Ovary (tissue), 3 donors: ENCODE measurements around the gene PCNX1.
"Not testable (repeated sequence)": the region's sequence is repeated elsewhere in the genome, so short reads cannot be mapped to it uniquely, and the experiment has no call there.

ENCODE experiments used
- POLR2A ChIP-seq: fragments of 450-650 bp; IDR thresholded peaks from one replicate; pipeline ENCODE4 v1.6.1; 2017; ENCODE audit warnings: antibody characterized with exemption, mild to moderate bottlenecking, moderate library complexity
- TF ChIP-seq, protein P1 (sequence below), 3 donors: fragments of 450-650 bp in 2 of 3; fragments of 200-600 bp in 1 of 3; IDR thresholded peaks; one replicate each; pipeline versions ENCODE4 v1.5.1 to v1.8.0; 2016 to 2022; ENCODE audit warnings: antibody characterized with exemption in 3 of 3, mild to moderate bottlenecking in 1 of 3
- donor health status: DM: no; HTN: no; CAD: no.

DNA sequence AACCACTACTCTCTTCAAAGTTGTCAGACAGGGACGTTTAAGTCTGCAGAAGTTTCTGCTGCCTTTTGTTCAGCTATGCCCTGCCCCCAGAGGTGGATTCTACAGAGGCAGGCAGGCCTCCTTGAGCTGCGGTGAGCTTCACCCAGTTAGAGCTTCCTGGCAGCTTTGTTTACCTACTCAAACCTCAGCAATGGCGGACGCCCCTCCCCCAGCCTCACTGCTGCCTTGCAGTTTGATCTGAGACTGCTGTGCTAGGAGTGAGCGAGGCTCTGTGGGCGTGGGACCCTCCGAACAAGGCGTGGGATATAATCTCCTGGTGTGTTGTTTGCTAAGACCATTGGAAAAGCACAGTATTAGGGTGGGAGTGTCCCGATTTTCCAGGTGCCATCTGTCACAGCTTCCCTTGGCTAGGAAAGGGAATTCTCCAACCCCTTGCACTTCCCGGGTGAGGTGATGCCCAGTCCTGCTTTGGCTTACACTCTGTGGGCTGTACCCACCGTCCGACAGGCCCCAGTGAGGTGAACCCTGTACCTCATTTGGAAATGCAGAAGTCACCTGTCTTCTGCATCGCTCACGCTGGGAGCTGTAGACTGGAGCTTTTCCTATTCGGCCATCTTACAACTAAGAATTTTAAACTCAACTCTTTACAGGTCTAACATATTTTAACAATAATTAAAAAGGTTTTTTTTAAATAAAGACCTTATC is 34.5 kb downstream of the PCNX1 start:
- TF ChIP-seq, protein P1, sequence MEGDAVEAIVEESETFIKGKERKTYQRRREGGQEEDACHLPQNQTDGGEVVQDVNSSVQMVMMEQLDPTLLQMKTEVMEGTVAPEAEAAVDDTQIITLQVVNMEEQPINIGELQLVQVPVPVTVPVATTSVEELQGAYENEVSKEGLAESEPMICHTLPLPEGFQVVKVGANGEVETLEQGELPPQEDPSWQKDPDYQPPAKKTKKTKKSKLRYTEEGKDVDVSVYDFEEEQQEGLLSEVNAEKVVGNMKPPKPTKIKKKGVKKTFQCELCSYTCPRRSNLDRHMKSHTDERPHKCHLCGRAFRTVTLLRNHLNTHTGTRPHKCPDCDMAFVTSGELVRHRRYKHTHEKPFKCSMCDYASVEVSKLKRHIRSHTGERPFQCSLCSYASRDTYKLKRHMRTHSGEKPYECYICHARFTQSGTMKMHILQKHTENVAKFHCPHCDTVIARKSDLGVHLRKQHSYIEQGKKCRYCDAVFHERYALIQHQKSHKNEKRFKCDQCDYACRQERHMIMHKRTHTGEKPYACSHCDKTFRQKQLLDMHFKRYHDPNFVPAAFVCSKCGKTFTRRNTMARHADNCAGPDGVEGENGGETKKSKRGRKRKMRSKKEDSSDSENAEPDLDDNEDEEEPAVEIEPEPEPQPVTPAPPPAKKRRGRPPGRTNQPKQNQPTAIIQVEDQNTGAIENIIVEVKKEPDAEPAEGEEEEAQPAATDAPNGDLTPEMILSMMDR (IDR thresholded peaks at IDR 0.05), result not testable (repeated sequence)
- not testable (repeated sequence) for TF ChIP-seq POLR2A
